Heart left ventricle (tissue), 16 donors: ENCODE results near the gene FCN3. TPM values are rescaled to one million over a fixed set of nuclear protein-coding genes. Genes with fewer than 3 reads are reported as not detected.

Experiments
- ATAC-seq, 4 donors: fragments of 200-7000 bp; cut with Tn5 transposase; one replicate each; pipeline ENCODE4 v1.9.1; 2020 to 2022; ENCODE audit warnings: moderate library complexity in 4 of 4, mild to moderate bottlenecking in 3 of 4, moderate number of reproducible peaks in 1 of 4
- DNase-seq, 5 donors: peaks; one replicate each; pipeline ENCODE4 v3.0.0-alpha.2; 2020
- H3K27ac ChIP-seq, 12 donors: fragments of 200-600 bp; sonication (generic) in 4 of 12; one replicate each; pipeline versions ENCODE4 v1.5.0 to v1.8.0; 2016 to 2022; ENCODE audit warnings: mild to moderate bottlenecking in 2 of 12
- H3K27me3 ChIP-seq, 9 donors: fragments of 200-600 bp; sonication (generic) in 2 of 9; one replicate each; pipeline versions ENCODE4 v1.5.1 to v1.8.0; 2016 to 2022; ENCODE audit warnings: mild to moderate bottlenecking in 3 of 9
- H3K36me3 ChIP-seq, 9 donors: fragments of 200-600 bp; sonication (generic) in 2 of 9; one replicate each; pipeline versions ENCODE4 v1.5.0 to v1.8.0; 2018 to 2022; ENCODE audit warnings: mild to moderate bottlenecking in 2 of 9
- H3K4me1 ChIP-seq, 12 donors: fragments of 200-600 bp; sonication (generic) in 4 of 12; one replicate each; pipeline versions ENCODE4 v1.5.0 to v1.8.0; 2016 to 2022; ENCODE audit warnings: mild to moderate bottlenecking in 3 of 12
- H3K4me3 ChIP-seq, 12 donors: fragments of 200-600 bp; sonication (generic) in 4 of 12; one replicate each; pipeline versions ENCODE4 v1.5.0 to v1.8.0; 2017 to 2022; ENCODE audit warnings: mild to moderate bottlenecking in 9 of 12, moderate library complexity in 4 of 12
- H3K9me3 ChIP-seq, 12 donors: fragments of 200-600 bp; sonication (generic) in 4 of 12; one replicate each; pipeline versions ENCODE4 v1.5.0 to v1.8.0; 2016 to 2022; ENCODE audit warnings: mild to moderate bottlenecking in 1 of 12
- CTCF ChIP-seq, 12 donors: fragments of 200-600 bp; sonication (generic) in 4 of 12; IDR thresholded peaks; one replicate each; pipeline versions ENCODE4 v1.5.0 to v1.8.0; 2018 to 2022; ENCODE audit warnings: antibody characterized with exemption in 12 of 12, mild to moderate bottlenecking in 5 of 12
- POLR2A ChIP-seq, 2 donors: fragments of 450-650 bp; IDR thresholded peaks; one replicate each; pipeline ENCODE4 v1.6.1; 2017; ENCODE audit warnings: antibody characterized with exemption in 2 of 2, mild to moderate bottlenecking in 2 of 2, moderate library complexity in 2 of 2
- WGBS, 4 donors: extraction: QIAGEN DNeasy Blood & Tissue Kit in 2 of 4; methylation state at CpG; one replicate each; pipeline versions ENCODE4 v1.1.5 to v1.1.7; 2013 to 2018; 5-methylcytosine and 5-hydroxymethylcytosine counted together
- intact Hi-C, 10 donors: fragments of 100-400 bp; cut with DNase I; formaldehyde crosslinking; loops; one replicate each; pipeline versions ENCODE4 v1.11.1 to v1.14.2; 2022
- polyA plus RNA-seq, 2 donors: library from polyadenylated mRNA; stranded (reverse); fragments of 200-250 nt; gene quantifications; one replicate each; pipeline ENCODE4 v1.2.3, GENCODE V29; 2013
- total RNA-seq, 9 donors: library from RNA; depleted of rRNA in 2 of 9; stranded (reverse); fragments of >200 nt in 2 of 9; fragmentation: NEBNext Ultra II Directional in 3 of 9; extraction: Animal tissue kit (Norgen Biotek cat#: 25700) in 3 of 9; gene quantifications; one replicate each; pipeline versions ENCODE4 v1.1.0 to v1.2.4, GENCODE V29; 2016 to 2023
- donor health status: ischemic (EF 13 %, LVEDD 7.1; RV severe dilation, severe dysfunction).
- donor health status: healthy with polysubstance abuse.
- donor health status: DM: no; HTN: yes; CAD: no.
- donor health status: DM: no; HTN: no; CAD: no.
- donor health status: ischemic (EF 25% LVEDD 6.9; RV normal size, moderate dysfunction).
- donor health status: ischemic (EF 25% LVEDD 5.7; RV mildly dilated, moderate dysfunction).
- donor health status: healthy.
- donor health status: DM: yes; HTN: yes; CAD: no.
- donor health status: ischemic (EF 35%, LVEDD 5.7; RV mildly dilated, moderate dysfunction).
- donor health status: nonischemic (EF 11% LVEDD 7.7; RV severe dilation, severe dysfunction).
- donor health status: DM: yes; HTN: yes; CAD: no.
- donor health status: PGD.
- donor health status: ischemic (EF 29% LVEDD 5.4; RV normal size, mild dysfunction).
- donor health status: nonischemic (EF 23%, LVEDD 6.1; RV moderate dilation, normal function).

The FCN3 gene
- total and polyA plus RNA-seq, 11 donors, result 2.4 to 141 (median 35.4) TPM

DNA sequence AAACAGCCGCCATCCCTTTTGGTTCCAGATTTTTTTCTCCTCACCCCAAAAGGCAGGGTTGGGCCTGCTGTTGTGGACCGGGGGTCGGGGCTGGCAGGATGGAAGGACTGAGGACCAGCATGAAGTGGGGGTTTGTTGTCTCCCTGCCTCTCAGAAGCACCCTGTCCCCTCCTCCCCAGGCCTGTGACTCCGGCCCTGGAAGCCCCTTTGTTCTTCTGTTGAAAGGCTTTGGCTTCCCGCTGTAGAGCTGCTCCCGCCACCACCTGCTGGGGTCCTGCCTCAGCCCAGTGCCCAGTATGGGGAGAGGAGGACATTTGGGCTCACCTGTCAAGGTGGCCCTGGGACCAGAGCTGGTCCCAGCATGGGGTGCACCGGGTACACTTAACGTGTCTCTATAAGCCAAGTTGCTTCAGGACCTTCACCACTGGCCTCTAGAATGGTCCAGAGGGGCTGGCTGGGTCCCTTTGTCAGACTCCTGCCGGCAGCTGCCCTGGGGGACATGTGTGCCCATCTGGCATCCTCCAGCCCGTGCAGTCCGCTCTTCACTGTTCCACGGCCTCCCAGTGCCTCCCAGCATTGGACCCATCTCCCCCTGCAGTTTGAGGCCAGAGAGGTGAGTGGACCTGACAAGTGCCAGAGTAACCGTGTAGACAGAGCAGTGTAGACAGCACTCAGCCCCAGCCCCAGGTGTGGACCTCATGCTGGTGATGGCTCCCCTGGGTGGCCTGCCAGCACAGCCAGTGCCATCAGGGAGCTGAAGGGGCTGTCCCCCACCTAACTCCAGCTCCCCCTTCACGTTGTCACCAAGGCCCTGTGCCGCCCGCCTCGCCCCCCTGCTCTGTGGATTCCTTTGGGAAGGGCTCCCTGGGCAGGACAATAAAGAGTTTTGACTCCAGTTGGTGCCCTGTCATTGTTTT is 38.9 kb downstream of the FCN3 start:
- Histone ChIP-seq H3K27ac (no peak overlapping the region), H3K36me3 (peaks cover 3 to 68% (median 57%) of the 10 kb centered on the region in 9 donors), H3K4me3 (no peak overlapping the region), H3K27me3 (no peaks in the 10 kb centered on the region), H3K4me1 (peaks cover 0 to 18% (median 13%) of the 10 kb centered on the region in 12 donors), H3K9me3 (no peaks in the 10 kb centered on the region)
- ATAC-seq (no peak), DNase-seq (peak in 2 of 5 donors; percentile 17 to 52)
- 89 to 94% (median 93%) methylated on average over 16 to 17 of the region's 17 CpGs for WGBS, 4 donors
- TF ChIP-seq CTCF (IDR thresholded peaks at IDR 0.05) (no peak), POLR2A (IDR thresholded peaks at IDR 0.05) (no peak)
- intact Hi-C loops, result no loop called here

DNA sequence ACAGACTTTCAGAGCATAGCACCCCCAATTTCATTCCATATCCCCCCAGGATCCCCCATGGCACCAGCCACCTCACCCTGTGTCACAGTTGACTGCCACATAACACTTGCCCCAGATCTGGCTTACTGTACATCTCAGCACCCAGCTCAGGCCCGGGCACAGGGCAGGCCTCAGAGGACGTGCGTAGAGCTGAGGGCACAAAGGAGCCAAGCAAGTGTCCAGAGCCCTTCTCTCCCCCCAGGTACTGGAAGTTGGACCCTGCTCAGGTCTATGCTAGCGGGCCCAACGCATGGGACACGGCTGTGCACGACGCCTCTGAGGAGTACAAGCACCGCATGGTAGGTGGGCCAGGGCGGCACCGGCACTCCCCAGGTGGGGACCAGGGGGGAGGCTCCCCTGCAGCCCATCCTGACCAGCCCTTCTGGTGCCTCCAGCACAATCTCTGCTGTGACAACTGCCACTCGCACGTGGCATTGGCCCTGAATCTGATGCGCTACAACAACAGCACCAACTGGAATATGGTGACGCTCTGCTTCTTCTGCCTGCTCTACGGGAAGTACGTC is 40.8 kb downstream of the FCN3 start:
- no peaks in the 10 kb centered on the region for H3K27me3 ChIP-seq
- WGBS, 4 donors, result 90 to 96% (median 93%) methylated on average over 10 to 17 of the region's 17 CpGs

DNA sequence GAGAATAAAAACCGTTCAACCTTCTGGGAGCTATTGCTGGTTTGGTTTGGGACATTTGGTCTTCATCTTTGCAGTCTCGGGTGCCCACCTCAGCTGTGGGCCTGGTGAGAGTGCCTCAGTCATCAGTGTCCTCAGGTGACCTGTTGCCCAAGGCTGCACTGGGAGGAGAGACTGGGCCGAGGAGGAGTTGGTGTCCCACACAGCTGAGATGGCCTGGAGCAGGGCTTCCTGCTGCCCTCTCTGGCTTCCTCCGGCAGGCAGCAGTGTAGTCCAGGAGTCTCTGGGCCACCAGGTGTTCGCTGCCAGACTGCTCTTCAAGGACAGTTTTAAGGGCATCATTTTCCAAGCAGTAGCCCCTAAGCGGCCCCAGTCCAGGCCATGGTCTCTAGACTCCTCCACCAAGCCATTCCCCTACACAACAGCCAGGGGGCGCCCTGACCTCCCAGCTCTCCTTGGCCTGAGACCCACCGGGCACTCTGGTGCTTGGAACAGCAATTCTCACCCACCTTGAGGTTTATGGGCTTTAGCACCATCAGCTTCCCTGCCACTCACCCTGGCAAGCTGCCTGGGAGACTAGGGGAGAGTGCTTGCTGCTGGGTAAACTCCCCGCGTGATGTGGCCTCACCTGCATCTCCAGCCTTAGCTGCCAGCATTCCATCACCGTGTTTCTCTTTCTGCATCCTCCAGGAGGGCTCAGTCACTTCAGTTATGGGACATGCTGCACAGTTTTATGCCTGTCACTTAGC is 41.9 kb downstream of the FCN3 start:
- Histone ChIP-seq H3K27me3 (no peaks in the 10 kb centered on the region), H3K27ac (peak overlapping the region in 7 of 12 donors; percentile 27 to 62 (median 34)), H3K36me3 (peaks cover 3 to 86% (median 64%) of the 10 kb centered on the region in 9 donors), H3K9me3 (no peaks in the 10 kb centered on the region), H3K4me3 (no peak overlapping the region), H3K4me1 (peaks cover 3 to 38% (median 18%) of the 10 kb centered on the region in 12 donors)
- WGBS, 4 donors, result 66 to 70% (median 67%) methylated on average over 11 of the region's 11 CpGs
- peak in 3 of 5 donors; percentile 49 to 75 (median 53) for DNase-seq
- TF ChIP-seq POLR2A (IDR thresholded peaks at IDR 0.05), result no peak
- TF ChIP-seq CTCF (IDR thresholded peaks at IDR 0.05), result peak; percentile 68 to 88 (median 79)
- peak; percentile 16 to 58 (median 54) for ATAC-seq
- intact Hi-C loops, result loop anchor here in 1 of 10 donors (2.0 kb wide), 1 partner anchor 62 kb away; no protein-coding TSS in a partner anchor

More for the DNA sequence above, 40.8 kb downstream of the FCN3 start:
- peaks cover 3 to 82% (median 64%) of the 10 kb centered on the region in 9 donors for H3K36me3 ChIP-seq
- intact Hi-C loops, result loop anchor here in 1 of 10 donors (2.0 kb wide), 1 partner anchor 61 kb away; no protein-coding TSS in a partner anchor
- ATAC-seq, result no peak
- TF ChIP-seq CTCF (IDR thresholded peaks at IDR 0.05) (no peak), POLR2A (IDR thresholded peaks at IDR 0.05) (no peak)
- H3K4me1 ChIP-seq, result peaks cover 0 to 28% (median 14%) of the 10 kb centered on the region in 12 donors
- no peaks in the 10 kb centered on the region for H3K9me3 ChIP-seq
- no peak for DNase-seq
- H3K27ac ChIP-seq, result no peak overlapping the region
- no peak overlapping the region for H3K4me3 ChIP-seq
